Psoas muscle (tissue), 8 donors: ENCODE results near the gene TMEM163. TPM values are rescaled to one million over a fixed set of nuclear protein-coding genes. Genes with fewer than 3 reads are reported as not detected.

Experiments
- ATAC-seq, 4 donors: fragments of 200-7000 bp; cut with Tn5 transposase; one replicate each; pipeline ENCODE4 v1.9.1; 2020; ENCODE audit warnings: moderate library complexity in 3 of 4, mild to moderate bottlenecking in 2 of 4
- DNase-seq, 2 donors: peaks; one replicate each; pipeline ENCODE4 v3.0.0-alpha.2; 2020
- H3K27ac ChIP-seq: fragments of 200-600 bp; one replicate; pipeline ENCODE4 v1.8.0; 2022
- H3K27me3 ChIP-seq, 3 donors: fragments of 200-600 bp in 1 of 3; one replicate each; pipeline versions ENCODE4 v1.6.1 to v1.8.0; 2013 to 2022; ENCODE audit warnings: low read length in 2 of 3, mild to moderate bottlenecking in 2 of 3, moderate library complexity in 1 of 3; ENCODE audit not compliant: insufficient read depth in 3 of 3
- H3K36me3 ChIP-seq, 2 donors: fragments of 200-600 bp in 1 of 2; one replicate each; pipeline versions ENCODE4 v1.6.1 to v1.8.0; 2013 to 2022; ENCODE audit warnings: low read depth in 1 of 2, mild to moderate bottlenecking in 1 of 2, moderate library complexity in 1 of 2; ENCODE audit not compliant: insufficient read depth in 1 of 2
- H3K4me1 ChIP-seq: fragments of 200-600 bp; one replicate; pipeline ENCODE4 v1.8.0; 2022
- H3K4me3 ChIP-seq: fragments of 200-600 bp; one replicate; pipeline ENCODE4 v1.8.0; 2022; ENCODE audit warnings: mild to moderate bottlenecking
- H3K9me3 ChIP-seq: fragments of 200-600 bp; one replicate; pipeline ENCODE4 v1.8.0; 2022
- WGBS, 3 donors: extraction: QIAGEN DNeasy Blood & Tissue Kit; methylation state at CpG; one replicate each; pipeline versions ENCODE4 v1.1.6 to v1.1.7; 2013; 5-methylcytosine and 5-hydroxymethylcytosine counted together
- intact Hi-C, 2 donors: fragments of 100-400 bp; cut with DNase I; formaldehyde crosslinking; loops; one replicate each; pipeline versions ENCODE4 v1.11.0 to v1.14.2; 2022
- long read RNA-seq, 2 donors: library from polyadenylated mRNA; unstranded; transcript quantifications; one replicate each; pipeline ENCODE4 v2.0.0, GENCODE V29; 2021
- polyA plus RNA-seq, 3 donors: library from polyadenylated mRNA; stranded (reverse); fragments of 200-250 nt; gene quantifications; one replicate each; pipeline ENCODE4 v1.2.3, GENCODE V29; 2013
- total RNA-seq, 4 donors: library from RNA; stranded (reverse); fragmentation: NEBNext Ultra II Directional in 2 of 4; extraction: Animal tissue kit (Norgen Biotek cat#: 25700) in 2 of 4; gene quantifications; one replicate each; pipeline versions ENCODE4 v1.2.1 to v1.2.4, GENCODE V29; 2021 to 2023
- TF ChIP-seq, protein P1 (sequence below): fragments of 200-600 bp; IDR thresholded peaks from one replicate; pipeline ENCODE4 v1.8.0; 2022; ENCODE audit warnings: antibody characterized with exemption
- donor health status: healthy with polysubstance abuse.
- donor health status: DM: no; HTN: no; CAD: no; lungs with moderate emphysema.
- donor health status: Bipolar disorder and iron deficiency.
- donor health status: healthy.
- donor health status: DM: yes; HTN: yes; CAD: no.
- donor health status: DM: no; HTN: no; CAD: no.
- donor health status: DM: no; HTN: no; CAD: no.
- donor health status: DM: yes; HTN: yes; CAD: no.

Gene TMEM163
- total RNA-seq: under 1 TPM in 3 of 4 donors, not detected in 1; 0.24 to 0.34 (median 0.32) TPM
- under 1 TPM; 0.17 to 0.52 (median 0.19) TPM for polyA plus RNA-seq
- long read RNA-seq, donor 1: 0 reads
- long read RNA-seq, donor 2: 0 reads

DNA sequence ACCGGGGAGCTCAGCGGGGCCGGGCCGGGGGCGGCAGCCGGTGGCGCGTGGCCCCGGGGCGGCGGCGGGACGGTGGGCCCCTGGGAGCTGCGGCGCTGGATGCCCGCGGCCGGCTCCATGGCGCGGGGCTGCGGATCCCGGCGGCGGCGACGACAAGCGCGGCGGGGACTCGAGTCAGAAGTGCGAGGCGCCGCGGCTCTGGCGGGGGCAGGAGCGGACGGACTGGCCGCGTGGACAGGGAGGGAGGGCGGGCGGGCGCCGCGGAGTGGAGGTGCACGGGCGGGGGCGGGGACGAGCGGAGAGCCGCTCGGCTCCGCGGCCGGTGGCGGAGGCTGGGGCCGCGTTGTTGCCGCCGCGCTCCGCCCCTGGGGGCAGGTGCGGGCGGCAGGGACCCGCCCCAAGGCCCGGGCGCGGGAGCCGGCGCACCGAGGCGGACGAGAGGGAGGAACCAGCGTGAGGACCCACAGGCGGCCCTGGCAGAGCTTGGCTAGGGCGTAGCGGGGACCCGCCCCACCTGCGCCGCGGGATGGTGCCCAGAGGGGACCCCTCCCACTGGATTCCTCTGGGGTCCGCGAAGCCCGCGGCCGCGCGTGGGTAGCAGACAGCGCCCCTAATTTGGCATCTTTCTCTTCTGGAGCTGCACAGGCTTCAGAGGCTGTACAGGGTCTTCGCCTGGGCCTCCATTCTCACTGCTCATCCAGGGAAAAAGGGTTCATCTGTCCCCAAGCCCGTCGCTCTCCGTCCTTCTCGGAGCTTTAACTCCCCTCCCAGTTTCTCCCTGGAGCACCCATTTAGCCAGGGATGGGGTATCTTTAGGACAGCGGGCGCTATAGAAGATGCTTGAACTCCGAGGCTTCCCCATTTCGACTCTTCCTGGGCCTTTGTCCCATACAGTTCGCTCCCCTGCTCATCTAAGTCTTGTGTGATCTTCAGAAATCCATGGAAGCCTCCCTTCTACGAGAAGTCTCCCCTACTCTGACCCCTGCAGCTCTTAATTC is at the start of gene TMEM163:
Gene TMEM163, minus strand, starts transcription at position 184 of the 998 bp plus-strand sequence.
- intact Hi-C loops: no loop called here
- no peaks in the 10 kb centered on the region for H3K36me3 ChIP-seq
- peak within 1 kb of the TSS; percentile 59 for H3K4me3 ChIP-seq
- no peak for ATAC-seq
- H3K27me3 ChIP-seq: peaks cover 8 to 68% (median 14%) of the 10 kb centered on the region in 3 donors
- peak; percentile 17 to 53 for DNase-seq
- H3K27ac ChIP-seq: no peak within 1 kb of the TSS
- TF ChIP-seq, protein P1, sequence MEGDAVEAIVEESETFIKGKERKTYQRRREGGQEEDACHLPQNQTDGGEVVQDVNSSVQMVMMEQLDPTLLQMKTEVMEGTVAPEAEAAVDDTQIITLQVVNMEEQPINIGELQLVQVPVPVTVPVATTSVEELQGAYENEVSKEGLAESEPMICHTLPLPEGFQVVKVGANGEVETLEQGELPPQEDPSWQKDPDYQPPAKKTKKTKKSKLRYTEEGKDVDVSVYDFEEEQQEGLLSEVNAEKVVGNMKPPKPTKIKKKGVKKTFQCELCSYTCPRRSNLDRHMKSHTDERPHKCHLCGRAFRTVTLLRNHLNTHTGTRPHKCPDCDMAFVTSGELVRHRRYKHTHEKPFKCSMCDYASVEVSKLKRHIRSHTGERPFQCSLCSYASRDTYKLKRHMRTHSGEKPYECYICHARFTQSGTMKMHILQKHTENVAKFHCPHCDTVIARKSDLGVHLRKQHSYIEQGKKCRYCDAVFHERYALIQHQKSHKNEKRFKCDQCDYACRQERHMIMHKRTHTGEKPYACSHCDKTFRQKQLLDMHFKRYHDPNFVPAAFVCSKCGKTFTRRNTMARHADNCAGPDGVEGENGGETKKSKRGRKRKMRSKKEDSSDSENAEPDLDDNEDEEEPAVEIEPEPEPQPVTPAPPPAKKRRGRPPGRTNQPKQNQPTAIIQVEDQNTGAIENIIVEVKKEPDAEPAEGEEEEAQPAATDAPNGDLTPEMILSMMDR: no peak
- H3K4me1 ChIP-seq: no peaks in the 10 kb centered on the region
- H3K9me3 ChIP-seq: no peaks in the 10 kb centered on the region
- 9 to 30% (median 24%) methylated on average over 28 to 99 of the region's 99 CpGs for WGBS, 3 donors

- Histone ChIP-seq H3K4me1 (no peaks in the 10 kb centered on the region), H3K36me3 (no peaks in the 10 kb centered on the region), H3K9me3 (no peaks in the 10 kb centered on the region), H3K27me3 (no peaks in the 10 kb centered on the region), H3K4me3 (no peak overlapping the region), H3K27ac (no peak overlapping the region)
- no peak for DNase-seq
- TF ChIP-seq, protein P1: no peak
- intact Hi-C loops: no loop called here
- WGBS, 3 donors: 90 to 95% (median 90%) methylated on average over 5 of the region's 5 CpGs
- no peak for ATAC-seq
Observed at GRCh38 chr2:134766583-134766982, 47.8 kb upstream of the TMEM163 start.

DNA sequence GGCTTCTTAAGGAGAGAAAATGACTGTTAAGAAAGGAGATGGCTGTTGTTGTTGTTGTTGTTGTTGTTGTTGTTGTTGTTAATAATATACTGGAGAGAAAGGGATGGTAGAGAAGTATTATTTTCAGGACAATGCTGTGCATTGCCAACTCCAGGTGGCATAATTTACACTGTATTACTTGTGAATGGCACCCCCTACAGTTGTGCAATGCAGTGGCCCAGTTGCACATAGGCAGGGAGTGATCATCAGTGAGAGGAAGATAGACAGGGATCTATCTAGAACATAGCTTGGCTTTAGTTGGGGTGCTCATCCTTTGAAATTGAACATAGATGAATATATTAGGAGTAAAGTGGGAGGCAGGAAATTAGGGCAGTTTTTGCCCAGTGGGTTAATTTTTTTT is 47.2 kb upstream of the TMEM163 start:
- no peaks in the 10 kb centered on the region for H3K9me3 ChIP-seq
- ATAC-seq: no peak
- no peaks in the 10 kb centered on the region for H3K36me3 ChIP-seq
- TF ChIP-seq, protein P1: no peak
- H3K4me3 ChIP-seq: no peak overlapping the region
- H3K27me3 ChIP-seq: no peaks in the 10 kb centered on the region
- H3K4me1 ChIP-seq: no peaks in the 10 kb centered on the region
- DNase-seq: no peak
- H3K27ac ChIP-seq: no peak overlapping the region
- intact Hi-C loops: no loop called here

GRCh38 chr2:134764164-134764563 is 45.4 kb upstream of the TMEM163 start:
- ATAC-seq: no peak
- Histone ChIP-seq H3K4me1 (no peaks in the 10 kb centered on the region), H3K27ac (no peak overlapping the region), H3K9me3 (no peaks in the 10 kb centered on the region), H3K27me3 (no peaks in the 10 kb centered on the region), H3K4me3 (no peak overlapping the region), H3K36me3 (no peaks in the 10 kb centered on the region)
- no peak for DNase-seq
- intact Hi-C loops: no loop called here
- WGBS, 3 donors: 69 to 88% (median 87%) methylated on average over 1 of the region's 1 CpG
- TF ChIP-seq, protein P1: no peak
